ENCODE measurements around the gene SYT9.

DNA sequence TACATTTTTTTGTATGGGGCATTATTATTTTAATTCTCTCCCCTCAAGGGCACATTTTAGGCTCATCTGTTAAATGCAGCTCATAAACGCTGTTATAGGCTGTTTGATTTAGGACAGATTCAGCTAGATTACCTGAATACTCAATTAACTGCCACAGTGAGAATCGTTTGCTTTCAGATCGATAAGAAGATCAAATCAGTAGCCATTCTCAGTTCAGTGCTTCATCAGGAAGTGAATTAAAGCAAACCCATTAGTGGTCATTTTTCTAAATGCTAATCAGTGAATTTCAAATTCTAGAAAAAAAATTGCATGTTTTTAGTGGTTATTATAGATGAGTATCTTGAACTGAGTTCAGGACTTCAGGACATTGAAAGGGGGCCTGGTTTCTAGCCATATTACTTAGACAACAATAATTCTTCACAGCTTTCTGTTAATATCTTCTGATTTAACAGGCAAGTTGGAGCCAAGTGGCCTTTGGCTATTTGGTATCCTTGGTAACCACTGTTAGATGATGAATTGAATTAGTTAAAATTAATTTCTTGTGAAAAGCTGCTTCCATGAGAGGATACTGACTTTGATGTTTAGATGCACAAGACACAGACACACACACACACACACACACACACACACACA lies 18.6 kb downstream of the SYT9 start:
- TF ChIP-seq CTCF (IDR thresholded peaks at IDR 0.05) (no peak), POLR2A (IDR thresholded peaks at IDR 0.05) (no peak)
